ENCODE results near the gene TAMM41.

TAMM41 gene

GRCh38 chr3:11826628-11827265, 19.9 kb downstream of the TAMM41 start:
- TF ChIP-seq CTCF (IDR thresholded peaks at IDR 0.05; ENCODE audit: borderline replicate concordance, insufficient read depth, low read depth, low read length) = no peak
- H3K4me3 ChIP-seq (ENCODE audit: low read depth, low read length) = no peak overlapping the region

- no peak overlapping the region for H3K4me3 ChIP-seq (ENCODE audit: low read depth, low read length)
- TF ChIP-seq CTCF (IDR thresholded peaks at IDR 0.05; ENCODE audit: borderline replicate concordance, insufficient read depth, low read depth, low read length) = no peak
Measured at GRCh38 chr3:11825301-11825700, 21.4 kb downstream of the TAMM41 start.

DNA sequence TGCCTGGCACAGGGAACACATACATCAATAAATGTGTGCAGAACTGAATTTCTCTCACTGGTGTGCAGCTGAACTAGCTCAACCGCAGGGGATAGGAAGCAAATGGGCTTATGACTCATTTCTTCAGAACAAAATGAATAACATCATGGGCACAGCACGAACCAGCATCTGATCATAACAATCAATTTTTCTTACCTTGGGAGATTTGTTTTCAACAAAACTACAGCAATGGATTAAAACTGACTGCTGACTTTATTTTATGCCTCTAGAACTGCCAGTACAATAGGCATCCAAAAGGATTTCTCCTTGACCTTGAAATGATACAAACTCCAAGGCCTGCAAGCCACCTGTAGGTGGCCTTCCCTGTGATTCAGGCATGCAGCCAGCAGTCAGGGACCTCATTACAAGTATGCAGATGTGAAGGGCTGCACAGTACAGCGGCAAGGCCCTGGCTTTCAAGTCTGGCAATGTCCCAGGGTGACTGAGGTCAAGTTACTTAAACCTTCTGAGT, 26.1 kb downstream of the TAMM41 start:
- H3K4me3 ChIP-seq (ENCODE audit: low read depth, low read length) = no peak overlapping the region
- no peak for TF ChIP-seq CTCF (IDR thresholded peaks at IDR 0.05; ENCODE audit: borderline replicate concordance, insufficient read depth, low read depth, low read length)

DNA sequence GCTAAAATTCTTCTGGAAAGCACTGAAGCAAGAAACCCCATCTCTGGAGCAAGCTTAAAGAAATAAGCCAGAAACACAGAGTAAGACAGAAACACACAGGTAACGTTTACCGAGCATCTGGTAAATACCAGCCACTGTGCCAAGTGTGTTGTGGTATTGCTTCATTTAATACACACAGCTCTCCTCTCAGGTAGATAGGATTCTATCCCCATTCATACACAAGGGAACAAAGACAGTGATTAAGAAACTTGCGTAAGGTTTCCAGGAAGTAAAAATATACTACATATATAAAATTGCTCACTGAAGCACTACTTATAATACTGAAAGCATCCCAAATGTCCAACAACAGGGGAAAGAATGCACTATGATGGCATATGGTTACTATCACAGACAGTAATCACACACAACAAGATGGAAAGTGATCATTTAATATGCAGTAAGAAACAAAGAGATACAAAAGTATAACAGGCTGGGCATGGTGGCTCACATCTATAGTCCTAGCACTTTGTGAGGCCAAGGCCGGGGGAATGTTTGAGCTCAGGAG, 27.5 kb downstream of the TAMM41 start:
- no peak for TF ChIP-seq CTCF (IDR thresholded peaks at IDR 0.05; ENCODE audit: borderline replicate concordance, insufficient read depth, low read depth, low read length)
- H3K4me3 ChIP-seq (ENCODE audit: low read depth, low read length) = no peak overlapping the region

- TF ChIP-seq CTCF (IDR thresholded peaks at IDR 0.05; ENCODE audit: borderline replicate concordance, insufficient read depth, low read depth, low read length) = no peak
- H3K4me3 ChIP-seq (ENCODE audit: low read depth, low read length) = no peak overlapping the region
Measured at GRCh38 chr3:11818033-11818432, 28.7 kb downstream of the TAMM41 start.

DNA sequence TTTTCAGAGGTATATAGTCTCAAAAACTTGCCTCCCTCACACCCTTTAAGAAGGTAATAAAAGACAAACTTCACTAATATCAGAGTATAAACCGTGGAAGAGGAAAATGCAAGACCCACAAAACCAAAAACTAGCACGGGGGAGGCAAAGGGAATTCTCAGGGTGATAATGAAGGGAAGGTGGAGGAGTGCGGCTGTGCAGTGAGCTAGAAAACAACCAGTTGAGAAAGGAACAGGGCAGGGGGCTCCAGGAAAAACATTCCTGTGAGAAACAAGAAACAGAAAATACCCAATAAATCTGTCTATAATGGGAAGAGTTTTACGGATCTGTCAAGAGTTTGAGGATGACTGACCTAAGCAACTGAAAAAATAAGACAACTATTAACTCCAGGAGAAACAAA, 31.6 kb downstream of the TAMM41 start:
- no peak for TF ChIP-seq CTCF (IDR thresholded peaks at IDR 0.05; ENCODE audit: borderline replicate concordance, insufficient read depth, low read depth, low read length)
- no peak overlapping the region for H3K4me3 ChIP-seq (ENCODE audit: low read depth, low read length)

DNA sequence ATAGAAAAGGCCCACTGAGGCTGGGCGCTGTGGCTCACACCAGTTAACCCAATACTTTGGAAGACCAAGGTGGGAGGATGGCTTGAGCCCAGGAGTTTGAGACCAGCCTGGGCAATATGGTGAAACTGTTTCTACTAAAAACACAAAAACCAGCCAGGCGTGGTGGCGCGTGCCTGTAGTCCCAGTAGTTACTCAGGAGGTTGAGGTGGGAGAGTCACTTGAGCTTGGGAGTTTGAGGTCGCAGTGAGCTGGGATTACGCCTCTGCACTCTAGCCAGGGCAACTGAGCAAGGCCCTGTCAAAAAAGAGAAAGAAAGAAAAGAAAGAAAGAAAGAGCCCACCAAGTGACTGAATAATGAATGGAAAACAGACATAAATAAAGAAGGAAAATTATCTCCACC, 32.0 kb downstream of the TAMM41 start:
- H3K4me3 ChIP-seq (ENCODE audit: low read depth, low read length) = no peak overlapping the region
- no peak for TF ChIP-seq CTCF (IDR thresholded peaks at IDR 0.05; ENCODE audit: borderline replicate concordance, insufficient read depth, low read depth, low read length)

Measured in GM12875 (cell line).